Measurements from ENCODE around the gene RBMS3.

Gene RBMS3

GRCh38 chr3:29536016-29536758, 255.3 kb downstream of the RBMS3 start:
- DNase-seq, result no peak

GRCh38 chr3:29537889-29538609, 257.2 kb downstream of the RBMS3 start:
- no peak for DNase-seq

GRCh38 chr3:29538610-29538958, 257.7 kb downstream of the RBMS3 start:
- DNase-seq, result no peak

- DNase-seq, result no peak
These were observed 259.7 kb downstream of the RBMS3 start for GRCh38 chr3:29540544-29540943.

- no peak for DNase-seq
These were observed 264.0 kb downstream of the RBMS3 start for GRCh38 chr3:29544701-29545363.

GRCh38 chr3:29545615-29546014, 264.7 kb downstream of the RBMS3 start:
- DNase-seq, result no peak

- no peak for DNase-seq
These were observed 271.2 kb downstream of the RBMS3 start for GRCh38 chr3:29552051-29552450.

GRCh38 chr3:29554566-29554965, 273.7 kb downstream of the RBMS3 start:
- DNase-seq, result no peak

GRCh38 chr3:29555590-29555989, 274.7 kb downstream of the RBMS3 start:
- DNase-seq, result no peak

- DNase-seq, result no peak
These were observed 276.3 kb downstream of the RBMS3 start for GRCh38 chr3:29557186-29557585.

- no peak for DNase-seq
These were observed 277.0 kb downstream of the RBMS3 start for GRCh38 chr3:29557825-29558224.

GRCh38 chr3:29559741-29560465, 279.0 kb downstream of the RBMS3 start:
- no peak for DNase-seq

GRCh38 chr3:29561651-29562149, 280.8 kb downstream of the RBMS3 start:
- DNase-seq, result no peak

- DNase-seq, result no peak
These were observed 284.4 kb downstream of the RBMS3 start for GRCh38 chr3:29565236-29565635.

GRCh38 chr3:29567501-29567900, 286.6 kb downstream of the RBMS3 start:
- DNase-seq, result no peak

- no peak for DNase-seq
These were observed 287.5 kb downstream of the RBMS3 start for GRCh38 chr3:29568355-29568754.

- DNase-seq, result no peak
These were observed 295.3 kb downstream of the RBMS3 start for GRCh38 chr3:29576181-29576580.

- no peak for DNase-seq
These were observed 295.8 kb downstream of the RBMS3 start for GRCh38 chr3:29576675-29577074.

- DNase-seq, result no peak
These were observed 296.4 kb downstream of the RBMS3 start for GRCh38 chr3:29577250-29577649.

- no peak for DNase-seq
These were observed 300.4 kb downstream of the RBMS3 start for GRCh38 chr3:29581311-29581710.

GRCh38 chr3:29582273-29582672, 301.4 kb downstream of the RBMS3 start:
- no peak for DNase-seq

GRCh38 chr3:29583861-29584260, 303.0 kb downstream of the RBMS3 start:
- DNase-seq, result no peak

GRCh38 chr3:29585368-29585767, 304.5 kb downstream of the RBMS3 start:
- no peak for DNase-seq
